IPS-15b (cell line): ENCODE results near the gene MAST2.
"Not testable (repeated sequence)": the region's sequence is repeated elsewhere in the genome, so short reads cannot be mapped to it uniquely, and the experiment has no call there.

Source experiments
- H3K27me3 ChIP-seq: one replicate; pipeline ENCODE4 v1.6.1; 2013; ENCODE audit warnings: low read length; ENCODE audit not compliant: control insufficient read depth, insufficient read depth
- H3K36me3 ChIP-seq: one replicate; pipeline ENCODE4 v1.6.1; 2013; ENCODE audit warnings: low read length; ENCODE audit not compliant: control insufficient read depth, insufficient read depth
- H3K4me1 ChIP-seq: one replicate; pipeline ENCODE4 v1.6.1; 2013; ENCODE audit warnings: mild to moderate bottlenecking, low read length; ENCODE audit not compliant: control insufficient read depth, insufficient read depth
- H3K4me3 ChIP-seq: one replicate; pipeline ENCODE4 v1.5.1; 2013; ENCODE audit warnings: low read depth, low read length
- H3K9ac ChIP-seq: one replicate; pipeline ENCODE4 v1.6.1; 2013; ENCODE audit warnings: low read depth, mild to moderate bottlenecking, low read length
- H3K9me3 ChIP-seq: one replicate; pipeline ENCODE4 v1.6.1; 2013; ENCODE audit warnings: mild to moderate bottlenecking, low read length; ENCODE audit not compliant: control insufficient read depth, insufficient read depth

MAST2 gene

DNA sequence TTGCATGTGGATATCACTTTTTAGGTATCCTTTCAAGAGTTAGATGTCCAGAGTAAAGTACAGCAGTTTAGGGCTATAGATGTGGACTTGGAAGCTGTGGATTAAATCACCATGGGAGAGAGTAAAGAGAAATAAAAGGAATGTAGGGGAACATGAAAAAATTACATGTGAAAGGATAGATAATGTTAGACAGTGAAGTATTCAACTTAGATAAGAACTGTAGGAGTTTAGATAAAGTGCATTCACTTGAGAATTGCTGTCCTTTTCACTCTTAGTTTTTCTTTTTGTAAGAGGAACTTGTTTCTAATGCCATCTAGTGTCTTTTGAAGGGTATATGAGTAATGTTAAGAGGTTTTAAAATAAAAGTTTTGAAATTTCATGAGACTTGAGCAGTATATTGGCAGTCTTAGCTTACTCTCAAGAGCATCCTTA is 40.1 kb downstream of the MAST2 start:
- Histone ChIP-seq H3K36me3 (no peaks in the 10 kb centered on the region), H3K9me3 (no peaks in the 10 kb centered on the region), H3K9ac (no peak overlapping the region), H3K4me1 (peaks cover under 1% of the 10 kb centered on the region), H3K27me3 (no peaks in the 10 kb centered on the region), H3K4me3 (no peak overlapping the region)

DNA sequence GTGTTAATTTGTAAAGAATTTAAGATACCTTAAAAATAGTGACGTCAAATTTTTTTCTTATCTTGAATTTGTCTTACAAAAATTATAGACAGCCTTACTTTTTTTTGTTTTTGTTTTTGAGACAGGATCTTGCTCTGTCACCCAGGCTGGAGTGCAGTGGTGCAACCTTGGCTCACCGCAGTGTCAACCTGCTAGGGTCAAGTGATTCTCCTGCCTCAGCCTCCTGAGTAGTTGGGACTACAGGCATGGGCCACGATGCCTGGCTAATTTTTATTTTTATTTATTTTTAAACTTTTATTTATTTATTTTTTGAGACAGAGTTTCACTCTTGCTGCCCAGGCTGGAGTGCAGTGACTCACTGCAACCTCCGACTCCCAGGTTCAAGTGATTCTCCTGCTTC is 40.6 kb downstream of the MAST2 start:
- not testable (repeated sequence) for H3K4me1 ChIP-seq, H3K27me3 ChIP-seq, H3K4me3 ChIP-seq, H3K36me3 ChIP-seq, H3K9me3 ChIP-seq, H3K9ac ChIP-seq

- Histone ChIP-seq H3K27me3 (no peaks in the 10 kb centered on the region), H3K4me1 (peaks cover 6% of the 10 kb centered on the region), H3K4me3 (no peak overlapping the region), H3K9me3 (no peaks in the 10 kb centered on the region), H3K36me3 (no peaks in the 10 kb centered on the region), H3K9ac (no peak overlapping the region)
These were observed 43.5 kb downstream of the MAST2 start for GRCh38 chr1:45846931-45847330.

- no peak overlapping the region for H3K4me3 ChIP-seq
- H3K9ac ChIP-seq: no peak overlapping the region
- no peaks in the 10 kb centered on the region for H3K27me3 ChIP-seq
- no peaks in the 10 kb centered on the region for H3K9me3 ChIP-seq
- peaks cover 6% of the 10 kb centered on the region for H3K4me1 ChIP-seq
- no peaks in the 10 kb centered on the region for H3K36me3 ChIP-seq
These were observed 44.7 kb downstream of the MAST2 start for GRCh38 chr1:45848097-45848496.

GRCh38 chr1:45848714-45849113 is 45.3 kb downstream of the MAST2 start:
- Histone ChIP-seq H3K9ac (no peak overlapping the region), H3K27me3 (no peaks in the 10 kb centered on the region), H3K4me1 (peaks cover 6% of the 10 kb centered on the region), H3K36me3 (no peaks in the 10 kb centered on the region), H3K9me3 (no peaks in the 10 kb centered on the region), H3K4me3 (no peak overlapping the region)

DNA sequence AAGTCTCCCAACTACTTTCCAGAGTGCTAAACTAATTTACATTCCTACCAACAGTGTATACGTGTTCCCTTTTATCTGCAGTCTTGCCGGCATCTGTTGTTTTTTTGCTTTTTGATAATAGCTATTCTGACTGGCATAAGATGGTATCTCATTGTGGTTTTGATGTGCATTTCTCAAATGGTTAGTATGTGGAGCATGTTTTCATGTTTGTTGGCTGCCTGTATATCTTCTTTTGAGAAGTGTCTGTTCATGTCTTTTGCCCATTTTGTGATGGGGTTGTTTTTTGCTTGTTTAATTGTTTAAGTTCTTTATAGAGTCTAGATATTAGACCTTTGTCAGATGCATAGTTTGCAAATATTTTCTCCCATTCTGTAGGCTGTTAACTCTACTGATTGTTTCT is 46.6 kb downstream of the MAST2 start:
- H3K27me3 ChIP-seq: no peaks in the 10 kb centered on the region
- H3K36me3 ChIP-seq: no peaks in the 10 kb centered on the region
- no peak overlapping the region for H3K9ac ChIP-seq
- no peak overlapping the region for H3K4me3 ChIP-seq
- H3K4me1 ChIP-seq: peaks cover 6% of the 10 kb centered on the region
- no peaks in the 10 kb centered on the region for H3K9me3 ChIP-seq

- H3K4me3 ChIP-seq: no peak overlapping the region
- no peaks in the 10 kb centered on the region for H3K36me3 ChIP-seq
These were observed 51.3 kb downstream of the MAST2 start for GRCh38 chr1:45854724-45855123.

GRCh38 chr1:45857101-45857700 is 53.8 kb downstream of the MAST2 start:
- Histone ChIP-seq H3K4me3 (no peak overlapping the region), H3K27me3 (no peaks in the 10 kb centered on the region), H3K4me1 (no peaks in the 10 kb centered on the region), H3K36me3 (no peaks in the 10 kb centered on the region), H3K9ac (no peak overlapping the region), H3K9me3 (no peaks in the 10 kb centered on the region)

More at GRCh38 chr1:45854724-45855123, 51.3 kb downstream of the MAST2 start:
- Histone ChIP-seq H3K9ac (no peak overlapping the region), H3K9me3 (no peaks in the 10 kb centered on the region), H3K27me3 (no peaks in the 10 kb centered on the region), H3K4me1 (no peaks in the 10 kb centered on the region)

GRCh38 chr1:45857755-45858492 is 54.5 kb downstream of the MAST2 start:
- not testable (repeated sequence) for H3K36me3 ChIP-seq, H3K9ac ChIP-seq, H3K4me3 ChIP-seq, H3K9me3 ChIP-seq, H3K27me3 ChIP-seq, H3K4me1 ChIP-seq

- Histone ChIP-seq H3K9me3 (no peaks in the 10 kb centered on the region), H3K36me3 (no peaks in the 10 kb centered on the region), H3K9ac (no peak overlapping the region), H3K4me1 (no peaks in the 10 kb centered on the region), H3K4me3 (no peak overlapping the region), H3K27me3 (no peaks in the 10 kb centered on the region)
These were observed 55.8 kb downstream of the MAST2 start for GRCh38 chr1:45859221-45859620.

DNA sequence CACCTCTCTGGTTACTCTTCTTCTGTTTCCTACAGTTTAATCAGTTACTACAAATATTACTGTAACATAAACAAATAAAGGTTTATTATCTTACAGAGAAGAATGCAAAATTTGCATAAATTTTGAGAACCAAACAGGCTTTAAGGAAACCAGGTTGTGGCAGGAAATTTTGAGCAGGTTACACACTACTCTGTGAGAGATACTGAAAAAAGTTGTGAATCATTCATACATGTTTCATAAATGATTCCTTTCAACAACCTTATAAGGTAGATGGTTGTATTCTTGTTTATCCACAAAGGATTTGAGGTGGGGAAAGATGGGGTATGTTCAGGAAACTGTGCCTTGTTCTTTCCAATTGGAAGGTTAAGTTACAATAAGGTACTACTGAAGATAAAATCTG is 58.6 kb downstream of the MAST2 start:
- no peaks in the 10 kb centered on the region for H3K4me1 ChIP-seq

DNA sequence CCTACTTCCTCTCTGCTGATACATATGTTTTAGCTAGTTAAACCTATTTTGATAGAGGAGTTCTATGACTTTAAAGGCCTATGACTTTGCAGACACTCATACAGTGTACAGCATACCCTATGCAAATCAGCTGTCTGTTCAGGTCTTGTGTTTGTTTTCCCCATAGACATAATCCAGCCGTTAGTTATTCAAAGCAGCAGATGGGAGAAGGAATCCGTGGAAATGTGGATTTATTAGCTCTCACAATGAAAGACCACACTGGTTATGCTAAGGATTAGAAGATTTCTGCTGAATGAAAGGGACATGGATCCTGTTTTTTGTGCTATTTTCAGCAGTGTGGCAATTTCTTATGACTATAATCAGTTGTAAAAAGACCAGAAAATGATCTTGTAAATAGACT is 59.8 kb downstream of the MAST2 start:
- H3K9ac ChIP-seq: no peak overlapping the region
- no peaks in the 10 kb centered on the region for H3K27me3 ChIP-seq
- H3K4me3 ChIP-seq: no peak overlapping the region
- H3K36me3 ChIP-seq: no peaks in the 10 kb centered on the region
- H3K4me1 ChIP-seq: no peaks in the 10 kb centered on the region
- H3K9me3 ChIP-seq: no peaks in the 10 kb centered on the region

More for the DNA sequence above, 58.6 kb downstream of the MAST2 start:
- Histone ChIP-seq H3K27me3 (no peaks in the 10 kb centered on the region), H3K9ac (no peak overlapping the region), H3K4me3 (no peak overlapping the region), H3K9me3 (no peaks in the 10 kb centered on the region), H3K36me3 (no peaks in the 10 kb centered on the region)
